Stimulated activated CD4-positive, alpha-beta T cell treated with anti-CD3 and anti-CD28 coated beads, Interleukin-15, amount 100 ng/mL, for 1 hour (primary cell): ENCODE measurements around the gene SNRNP70.
"Not testable (repeated sequence)": the region's sequence is repeated elsewhere in the genome, so short reads cannot be mapped to it uniquely, and the experiment has no call there.

ENCODE experiments used
- DNase-seq, 2 donors: peaks; one replicate each; pipeline ENCODE4 v3.0.0-alpha.2; 2020; ENCODE audit warnings: low read depth in 1 of 2, low spot score in 1 of 2

The SNRNP70 gene

DNA sequence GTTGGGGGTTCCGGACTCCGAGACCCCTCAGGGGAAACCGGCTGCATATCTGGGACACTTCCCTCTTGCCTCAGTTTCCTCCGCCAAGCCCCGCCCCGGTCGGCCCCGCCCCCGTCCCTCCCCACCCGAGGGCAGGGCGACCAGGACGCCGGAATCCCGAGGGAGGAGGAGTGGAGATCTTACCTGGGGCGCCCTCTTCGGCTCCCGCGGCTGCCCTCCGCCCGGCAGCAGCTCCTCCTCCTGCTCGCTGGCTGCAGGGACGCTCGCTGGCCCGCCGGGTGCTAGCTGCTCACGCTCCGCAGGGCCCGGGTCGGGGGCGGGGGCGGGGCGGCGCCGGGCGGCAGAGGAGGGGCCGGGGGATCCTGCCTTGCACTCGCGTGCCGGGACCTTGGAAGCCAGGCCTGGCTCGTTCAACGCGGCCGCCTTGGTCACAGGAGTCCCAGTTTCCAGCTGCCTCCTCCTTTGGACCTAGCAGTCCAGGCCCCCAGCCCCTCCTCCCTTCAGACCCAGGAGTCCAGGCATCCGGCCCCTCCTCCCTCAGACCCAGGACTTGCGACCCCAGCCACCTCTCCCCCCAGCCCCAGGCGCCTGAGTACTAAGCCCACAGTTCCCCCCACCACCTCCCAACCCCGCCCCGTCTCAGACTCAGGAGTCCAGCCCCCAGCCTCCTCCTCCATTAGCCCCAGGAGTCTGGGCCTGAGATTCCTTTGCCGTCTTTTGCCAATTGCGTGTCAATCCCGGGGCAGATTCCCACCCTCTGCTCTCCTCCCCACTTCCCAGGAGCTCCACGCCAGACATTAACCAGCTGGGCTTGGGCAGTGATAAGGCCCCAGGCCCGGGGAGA is 20.3 kb upstream of the SNRNP70 start, which contains the start of gene NTF4:
Gene NTF4, minus strand, starts transcription at position 51 of the 844 bp plus-strand sequence. CDS start 2,821 bp downstream, outside the sequence.
- no peak for DNase-seq

GRCh38 chr19:49065905-49066512 is 19.2 kb upstream of the SNRNP70 start:
- DNase-seq = no peak

GRCh38 chr19:49067554-49067953 is 17.7 kb upstream of the SNRNP70 start:
- no peak for DNase-seq

DNA sequence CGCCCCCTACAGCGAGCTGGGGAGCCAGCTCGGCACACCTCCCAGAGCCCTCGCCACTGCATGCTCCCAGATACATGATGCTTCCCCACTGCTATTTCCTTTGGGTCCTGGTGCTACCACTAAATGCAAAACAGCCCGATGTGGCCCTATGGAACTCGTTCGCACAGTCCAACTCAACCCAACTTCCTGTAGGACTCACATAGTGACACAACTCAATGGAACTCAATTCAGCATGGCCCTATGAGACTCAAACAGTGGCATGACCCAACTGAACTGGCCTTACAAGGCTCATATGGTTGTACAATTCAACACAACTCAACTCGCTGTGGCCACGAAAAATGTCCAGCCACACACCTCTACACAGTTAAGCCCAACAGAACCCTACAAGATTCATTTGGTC is 16.2 kb upstream of the SNRNP70 start:
- no peak for DNase-seq

- DNase-seq = no peak
Observed at GRCh38 chr19:49070416-49070815, 14.8 kb upstream of the SNRNP70 start.

DNA sequence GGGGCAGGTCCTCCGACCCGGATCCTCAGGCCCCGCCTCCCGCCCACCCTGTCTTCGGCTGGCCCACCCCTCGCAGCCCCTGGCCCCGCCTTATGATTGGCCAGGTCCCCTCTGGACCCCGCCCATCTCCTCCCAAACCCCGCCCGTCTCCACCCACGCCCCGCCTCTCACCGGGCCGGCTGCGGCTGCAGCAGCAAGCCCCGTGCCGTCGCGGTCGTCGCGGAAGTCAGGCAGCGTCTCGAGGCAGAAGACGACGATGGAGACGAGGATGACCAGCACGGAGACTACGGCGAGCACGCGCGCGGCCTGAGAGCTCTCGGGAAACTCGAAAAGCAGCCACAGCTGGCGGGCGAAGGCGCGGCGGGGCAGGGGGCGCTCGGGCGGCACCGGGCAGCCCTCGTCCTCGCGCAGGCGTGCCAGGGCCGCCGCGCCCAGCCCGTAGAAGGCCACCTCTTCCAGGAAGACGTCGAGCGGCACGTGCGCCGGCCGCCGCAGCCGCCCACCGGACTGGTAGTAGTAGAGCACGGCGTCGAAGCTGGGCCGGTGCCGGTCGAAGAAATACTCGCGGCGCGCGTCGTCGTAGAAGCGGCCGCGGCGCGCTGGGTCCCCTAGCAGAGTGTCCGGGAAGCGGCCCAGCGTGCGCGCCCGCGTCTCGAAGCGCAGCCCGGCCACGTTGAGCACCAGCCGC is 13.2 kb upstream of the SNRNP70 start:
- no peak for DNase-seq

DNA sequence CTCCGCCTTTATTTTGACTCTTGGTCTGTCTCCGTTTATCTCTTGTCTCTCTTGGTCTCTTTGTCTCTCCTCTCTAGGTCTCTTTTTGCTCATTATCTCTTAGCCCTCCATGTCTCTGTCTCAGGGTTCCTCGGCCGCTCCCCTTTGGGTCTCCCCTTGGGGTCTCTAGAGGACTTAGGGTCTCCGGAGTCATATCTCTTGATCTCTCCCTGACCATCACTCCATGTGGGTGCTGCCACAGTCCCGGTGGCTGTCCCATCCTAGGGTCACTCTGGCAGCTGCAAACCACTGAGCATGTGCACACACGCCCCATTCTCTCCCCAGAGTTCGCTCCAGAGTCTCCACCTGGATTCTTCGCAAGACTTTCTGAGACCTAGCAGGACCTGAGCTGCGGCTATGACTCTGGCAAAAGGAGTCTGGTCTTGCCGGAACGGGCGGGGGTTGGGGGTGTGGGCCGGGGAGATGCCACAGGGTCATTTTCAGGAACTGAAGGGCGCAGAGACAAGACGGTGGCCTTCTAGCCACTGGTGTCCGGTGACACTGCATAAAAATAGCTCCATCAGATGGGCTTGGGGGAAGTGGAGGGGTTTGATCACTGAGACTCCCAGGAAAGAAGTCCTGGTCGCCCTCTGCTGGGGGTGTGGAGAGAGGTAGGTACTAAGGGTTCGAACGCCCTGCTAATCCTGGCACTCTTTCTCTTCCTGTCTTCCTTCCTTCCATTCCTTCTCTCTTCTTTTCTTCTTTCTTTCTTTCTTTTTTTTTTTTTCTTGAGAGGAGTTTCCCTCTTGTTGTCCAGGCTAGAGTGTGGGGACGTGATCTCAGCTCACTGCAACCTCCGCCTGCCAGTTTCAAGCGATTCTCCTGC is 11.5 kb upstream of the SNRNP70 start:
- no peak for DNase-seq

- not testable (repeated sequence) for DNase-seq
Observed at GRCh38 chr19:49074869-49075268, 10.4 kb upstream of the SNRNP70 start.

DNA sequence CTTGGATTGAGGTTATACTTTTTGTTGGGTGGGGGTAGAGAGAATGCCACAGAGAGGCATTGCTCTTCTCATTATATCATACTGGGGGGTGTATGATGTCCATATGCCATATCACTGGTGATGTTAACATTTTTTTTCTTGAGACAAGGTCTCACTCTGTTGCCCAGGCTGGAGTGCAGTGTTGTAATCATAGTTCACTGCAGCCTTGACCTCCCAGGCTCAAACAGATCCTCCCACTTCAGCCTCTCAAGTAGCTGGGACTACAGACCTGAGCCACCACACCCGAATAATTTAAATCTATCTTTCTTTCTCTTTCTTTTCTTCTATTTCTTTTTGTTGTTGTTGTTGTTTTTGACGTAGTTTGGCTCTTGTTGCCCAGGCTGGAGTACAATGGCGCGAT is 4.9 kb upstream of the SNRNP70 start:
- DNase-seq = no peak

DNA sequence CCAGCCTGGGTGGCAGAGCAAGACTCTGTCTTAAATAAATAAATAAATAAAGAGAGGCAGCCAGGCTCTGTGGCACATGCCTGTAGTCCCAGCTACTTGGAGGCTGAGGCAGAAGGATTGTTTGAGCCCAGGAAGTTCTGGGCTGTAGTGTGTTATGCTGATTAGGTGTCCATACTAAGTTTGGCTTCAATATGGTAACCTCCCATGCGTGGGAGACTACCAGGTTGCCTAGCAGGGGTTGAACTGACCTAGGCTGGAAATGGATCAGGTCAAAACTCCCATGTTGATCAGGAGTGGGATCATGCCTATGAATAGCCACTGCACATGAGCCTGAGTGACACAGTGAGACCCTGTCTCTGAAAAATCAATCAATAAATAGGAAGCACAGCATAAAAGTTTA is 4.0 kb upstream of the SNRNP70 start:
- no peak for DNase-seq

GRCh38 chr19:49084206-49085019 is 838 bp upstream of the SNRNP70 start:
- DNase-seq = no peak

DNA sequence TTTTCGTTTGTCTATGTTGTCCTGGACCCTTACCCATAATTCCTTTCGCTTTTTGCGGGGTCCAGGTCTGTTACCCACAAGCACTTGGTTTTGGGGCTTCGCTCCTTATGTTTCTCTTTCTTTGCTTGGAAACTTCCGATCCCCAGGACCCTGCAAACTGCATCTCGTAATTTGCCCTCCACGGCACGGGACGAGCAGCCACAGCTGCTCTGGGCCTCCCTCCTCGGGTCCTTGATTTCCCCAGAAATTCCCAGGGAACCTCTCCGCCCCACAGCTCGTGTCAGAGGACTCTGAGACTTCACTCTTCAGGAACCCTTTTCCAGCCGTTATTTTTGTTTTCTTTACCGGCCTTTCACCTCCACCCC is 599 bp downstream of the SNRNP70 start:
- DNase-seq = no peak

- DNase-seq = no peak
Observed at GRCh38 chr19:49086296-49086695, 1.0 kb downstream of the SNRNP70 start.

- no peak for DNase-seq
Observed at GRCh38 chr19:49091391-49092038, 6.3 kb downstream of the SNRNP70 start.

GRCh38 chr19:49092686-49093085 is 7.4 kb downstream of the SNRNP70 start:
- no peak for DNase-seq

DNA sequence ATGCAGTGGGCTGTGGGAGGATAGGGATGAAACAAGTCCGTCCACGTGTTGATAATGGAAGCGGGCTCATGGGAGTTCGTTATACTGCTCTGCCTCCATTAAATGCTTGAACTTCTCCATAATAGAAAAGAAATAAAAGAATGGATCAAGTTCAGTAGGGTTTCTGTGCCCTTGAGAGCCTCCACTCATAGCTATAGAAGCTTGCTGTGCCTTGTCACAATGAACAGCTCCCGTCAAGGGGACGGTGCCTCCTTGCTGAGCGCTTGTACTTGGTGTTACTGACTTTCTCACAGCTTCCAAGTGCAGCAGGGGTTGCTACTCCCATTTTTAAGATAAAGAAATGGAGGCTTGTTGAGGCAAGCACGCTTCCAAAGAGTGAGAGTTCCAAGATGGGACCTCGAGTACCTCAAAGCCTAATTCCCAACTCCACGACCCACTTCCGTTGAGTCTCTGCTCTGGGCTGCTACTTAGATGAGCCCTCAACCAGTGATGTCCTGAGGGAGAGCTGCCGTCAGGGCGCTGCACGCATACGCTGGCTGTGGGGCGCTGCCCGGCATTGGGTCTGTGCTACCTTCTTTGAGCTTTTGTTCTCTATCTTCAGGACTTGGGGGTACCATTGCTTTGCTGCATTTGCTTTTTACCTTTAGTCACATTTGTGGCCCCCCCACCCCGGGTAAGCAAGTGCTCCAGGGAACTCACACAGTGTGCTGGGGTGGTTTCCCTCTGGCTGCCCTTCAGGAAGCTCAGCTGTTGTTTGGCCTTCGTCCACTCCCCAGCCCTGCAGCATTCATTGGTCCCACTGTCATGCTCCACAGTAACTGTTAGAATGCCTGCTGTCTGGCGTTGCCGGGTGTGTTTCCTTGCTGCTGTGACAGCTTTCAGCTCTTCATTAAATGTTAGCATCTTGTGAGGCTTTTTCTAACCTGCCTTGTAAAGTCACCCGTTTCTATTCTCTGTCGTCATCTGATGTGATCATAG is 9.5 kb downstream of the SNRNP70 start:
- no peak for DNase-seq

- DNase-seq = peak; percentile 53 to 54
Observed at GRCh38 chr19:49097453-49098288, 12.4 kb downstream of the SNRNP70 start.

DNA sequence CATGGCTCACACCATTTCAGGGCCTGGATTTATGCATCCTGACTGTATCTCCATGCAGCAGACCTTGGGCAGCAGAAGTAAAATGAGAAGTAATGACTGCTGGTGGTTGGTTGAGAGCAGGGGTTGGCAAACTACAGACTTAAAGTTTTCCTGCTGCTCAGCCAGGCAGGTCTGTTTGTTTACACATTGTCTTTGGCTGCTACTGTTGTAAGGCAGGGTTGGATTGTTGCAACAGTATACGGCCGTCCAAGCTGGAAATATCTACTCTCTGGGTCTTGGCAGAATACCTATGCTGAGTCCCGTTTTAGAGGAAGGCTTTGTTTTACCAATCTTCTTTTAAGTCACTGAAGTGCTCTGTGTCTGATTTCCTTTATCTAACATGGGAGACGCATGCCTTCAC is 13.5 kb downstream of the SNRNP70 start:
- DNase-seq = no peak
